HL-60 (cell line): ENCODE data around the gene SRCIN1.

Experiments
- DNase-seq, 2 experiments: peaks; one replicate each; pipeline ENCODE4 v3.0.0-alpha.2; 2010 to 2020; ENCODE audit warnings: low read depth in 1 of 2, low spot score in 1 of 2
- H3K27ac ChIP-seq: fragments of 250-450 bp; sonication (Bioruptor Pico); replicated peaks from 2 replicates; pipeline ENCODE4 v1.5.1; 2020; ENCODE audit warnings: mild to moderate bottlenecking, moderate library complexity
- H3K27me3 ChIP-seq: fragments of 250-450 bp; sonication (Bioruptor Pico); 2 replicates; pipeline ENCODE4 v1.5.1; 2021; ENCODE audit warnings: mild to moderate bottlenecking, moderate library complexity; ENCODE audit not compliant: insufficient read depth, poor library complexity, severe bottlenecking
- H3K4me3 ChIP-seq: replicated peaks from 2 replicates; pipeline ENCODE4 v1.5.1; 2011; ENCODE audit warnings: mild to moderate bottlenecking, control low read depth, low read length; ENCODE audit not compliant: insufficient read depth
- CTCF ChIP-seq: IDR thresholded peaks from one replicate; pipeline ENCODE4 v1.5.1; 2011; ENCODE audit warnings: low read length, control low read depth, inconsistent platforms; ENCODE audit not compliant: insufficient read depth
- GABPA ChIP-seq: IDR thresholded peaks from 2 replicates; pipeline ENCODE4 v1.6.1; 2012; ENCODE audit warnings: low read depth
- POLR2AphosphoS5 ChIP-seq: IDR thresholded peaks from 2 replicates; pipeline ENCODE4 v1.6.1; 2012; ENCODE audit warnings: low read depth
- REST ChIP-seq: IDR thresholded peaks from 2 replicates; pipeline ENCODE4 v1.6.1; 2012; ENCODE audit warnings: low read depth; ENCODE audit not compliant: insufficient replicate concordance
- SPI1 ChIP-seq: IDR thresholded peaks from 2 replicates; pipeline ENCODE4 v1.6.1; 2012; ENCODE audit warnings: low read depth, mild to moderate bottlenecking, borderline replicate concordance

The SRCIN1 gene

GRCh38 chr17:38549285-38549684 is 56.5 kb downstream of the SRCIN1 start:
- no peak for DNase-seq
- Histone ChIP-seq H3K27ac (no peak overlapping the region), H3K27me3 (peaks cover 16% of the 10 kb centered on the region), H3K4me3 (no peak overlapping the region)
- no peak for TF ChIP-seq GABPA
- no peak for TF ChIP-seq SPI1
- TF ChIP-seq REST = no peak
- no peak for TF ChIP-seq CTCF
- TF ChIP-seq POLR2AphosphoS5 = no peak

- TF ChIP-seq CTCF (no peak), GABPA (no peak), REST (no peak), POLR2AphosphoS5 (no peak), SPI1 (no peak)
- no peak overlapping the region for H3K27ac ChIP-seq
- H3K27me3 ChIP-seq = peaks cover 24% of the 10 kb centered on the region
- no peak overlapping the region for H3K4me3 ChIP-seq
- peak in 1 of 2 experiments; percentile 14 for DNase-seq
These were observed 58.3 kb downstream of the SRCIN1 start for GRCh38 chr17:38547444-38547843.

- no peak overlapping the region for H3K4me3 ChIP-seq
- H3K27me3 ChIP-seq = peaks cover 25% of the 10 kb centered on the region
- TF ChIP-seq GABPA (no peak), REST (no peak), CTCF (no peak)
- no peak overlapping the region for H3K27ac ChIP-seq
- DNase-seq = no peak
These were observed 59.4 kb downstream of the SRCIN1 start for GRCh38 chr17:38546396-38546795.
